Activated T-cell treated with anti-CD3 and anti-CD28 coated beads for 1 hour (primary cell): ENCODE data around the gene OSBPL3.

ENCODE experiments used
- DNase-seq: peaks from one replicate; pipeline ENCODE4 v3.0.0-alpha.2; 2020; ENCODE audit warnings: low read depth

Gene OSBPL3

GRCh38 chr7:24979470-24979862 lies 512 bp downstream of the OSBPL3 start:
- peak; percentile 67 for DNase-seq

- no peak for DNase-seq
Observed at GRCh38 chr7:24978843-24979469, 1.0 kb downstream of the OSBPL3 start.

- DNase-seq = no peak
Observed at GRCh38 chr7:24975644-24976260, 4.2 kb downstream of the OSBPL3 start.

GRCh38 chr7:24975172-24975571 lies 4.8 kb downstream of the OSBPL3 start:
- no peak for DNase-seq

GRCh38 chr7:24974026-24974832 lies 5.7 kb downstream of the OSBPL3 start:
- DNase-seq = no peak

GRCh38 chr7:24972991-24973390 lies 7.0 kb downstream of the OSBPL3 start:
- DNase-seq = no peak

- DNase-seq = no peak
Observed at GRCh38 chr7:24972166-24972477, 7.9 kb downstream of the OSBPL3 start.

GRCh38 chr7:24971333-24972165 lies 8.4 kb downstream of the OSBPL3 start:
- DNase-seq = no peak

GRCh38 chr7:24970676-24971075 lies 9.3 kb downstream of the OSBPL3 start:
- DNase-seq = no peak

- DNase-seq = no peak
Observed at GRCh38 chr7:24968165-24968564, 11.8 kb downstream of the OSBPL3 start.

- no peak for DNase-seq
Observed at GRCh38 chr7:24967696-24968095, 12.3 kb downstream of the OSBPL3 start.

GRCh38 chr7:24966802-24967201 lies 13.2 kb downstream of the OSBPL3 start:
- DNase-seq = no peak

- DNase-seq = no peak
Observed at GRCh38 chr7:24965831-24966708, 13.9 kb downstream of the OSBPL3 start.

- DNase-seq = no peak
Observed at GRCh38 chr7:24964191-24964590, 15.8 kb downstream of the OSBPL3 start.

- no peak for DNase-seq
Observed at GRCh38 chr7:24963218-24963617, 16.8 kb downstream of the OSBPL3 start.

GRCh38 chr7:24962418-24962962 lies 17.5 kb downstream of the OSBPL3 start:
- no peak for DNase-seq

- no peak for DNase-seq
Observed at GRCh38 chr7:24959735-24960485, 20.1 kb downstream of the OSBPL3 start.

- no peak for DNase-seq
Observed at GRCh38 chr7:24958399-24958798, 21.6 kb downstream of the OSBPL3 start.

GRCh38 chr7:24956021-24956420 lies 24.0 kb downstream of the OSBPL3 start:
- no peak for DNase-seq

- no peak for DNase-seq
Observed at GRCh38 chr7:24955313-24955712, 24.7 kb downstream of the OSBPL3 start.
